Raji (cell line): ENCODE results near the gene PCBP3.

Source experiments
- POLR2A ChIP-seq: IDR thresholded peaks from 2 replicates; pipeline ENCODE4 v1.6.1; 2011; ENCODE audit warnings: low read depth, low read length, control low read depth; ENCODE audit not compliant: insufficient read depth

PCBP3 gene

GRCh38 chr21:45971616-45972352, 328.3 kb downstream of the PCBP3 start:
- no peak for TF ChIP-seq POLR2A

GRCh38 chr21:45972353-45972715, 328.8 kb downstream of the PCBP3 start:
- no peak for TF ChIP-seq POLR2A

- TF ChIP-seq POLR2A: no peak
These were observed 329.4 kb downstream of the PCBP3 start for GRCh38 chr21:45972716-45973474.

- TF ChIP-seq POLR2A: no peak
These were observed 330.0 kb downstream of the PCBP3 start for GRCh38 chr21:45973475-45974072.

GRCh38 chr21:45974073-45975019, 330.8 kb downstream of the PCBP3 start:
- TF ChIP-seq POLR2A: no peak

DNA sequence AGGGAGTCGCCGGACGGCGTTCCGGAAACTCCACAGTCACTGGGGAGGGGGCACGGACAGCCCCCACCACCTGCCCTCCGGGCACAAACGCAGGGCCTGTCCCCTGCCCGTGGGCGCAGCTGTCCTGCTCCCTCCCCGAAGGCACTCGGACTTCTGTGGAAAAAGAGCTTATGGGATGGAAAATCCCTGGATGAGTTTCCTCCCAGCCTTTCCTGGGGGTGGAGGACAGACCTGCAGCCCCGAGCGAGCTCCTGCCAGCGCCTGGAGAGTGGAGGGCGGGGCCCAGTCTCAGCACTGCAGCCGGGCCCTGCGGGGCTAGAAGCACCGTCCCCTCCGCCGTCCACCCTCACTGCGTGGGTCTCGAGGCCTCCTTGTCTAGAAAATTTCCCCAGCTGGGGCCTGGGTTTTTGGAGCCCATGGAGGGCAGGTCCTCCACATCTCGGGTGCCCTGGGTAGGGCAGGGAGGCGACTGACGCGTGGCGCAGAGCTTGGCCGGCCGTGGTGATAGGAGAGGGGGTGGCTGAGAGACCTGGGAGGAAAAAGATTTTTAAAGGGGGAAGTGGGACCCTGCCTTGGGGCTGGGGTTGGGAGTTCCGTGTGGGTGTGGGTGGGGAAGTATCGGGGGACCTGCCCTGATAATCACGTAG, 331.6 kb downstream of the PCBP3 start:
- no peak for TF ChIP-seq POLR2A

- no peak for TF ChIP-seq POLR2A
These were observed 333.3 kb downstream of the PCBP3 start for GRCh38 chr21:45976701-45977311.

GRCh38 chr21:45977396-45977795, 333.9 kb downstream of the PCBP3 start:
- no peak for TF ChIP-seq POLR2A

GRCh38 chr21:45979141-45979631, 335.7 kb downstream of the PCBP3 start:
- TF ChIP-seq POLR2A: no peak

DNA sequence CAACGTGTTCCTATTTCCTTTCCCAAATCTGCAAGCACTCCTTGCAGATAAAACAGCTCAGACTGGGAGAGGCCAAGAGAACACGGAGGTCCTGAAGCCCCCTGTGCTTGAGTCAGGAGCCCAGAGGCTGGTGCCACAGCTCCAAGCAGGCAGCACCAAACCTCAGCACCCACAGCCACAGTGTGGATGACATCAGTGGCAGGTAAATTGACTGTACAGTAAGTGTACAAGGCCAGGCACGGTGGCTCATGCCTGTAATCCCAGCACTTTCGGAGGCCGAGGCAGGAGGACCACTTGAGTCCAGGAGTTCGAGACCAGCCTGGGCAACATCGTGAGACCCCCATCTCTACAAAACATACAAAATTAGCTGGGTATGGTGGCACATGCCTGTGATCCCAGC, 336.1 kb downstream of the PCBP3 start:
- TF ChIP-seq POLR2A: no peak

DNA sequence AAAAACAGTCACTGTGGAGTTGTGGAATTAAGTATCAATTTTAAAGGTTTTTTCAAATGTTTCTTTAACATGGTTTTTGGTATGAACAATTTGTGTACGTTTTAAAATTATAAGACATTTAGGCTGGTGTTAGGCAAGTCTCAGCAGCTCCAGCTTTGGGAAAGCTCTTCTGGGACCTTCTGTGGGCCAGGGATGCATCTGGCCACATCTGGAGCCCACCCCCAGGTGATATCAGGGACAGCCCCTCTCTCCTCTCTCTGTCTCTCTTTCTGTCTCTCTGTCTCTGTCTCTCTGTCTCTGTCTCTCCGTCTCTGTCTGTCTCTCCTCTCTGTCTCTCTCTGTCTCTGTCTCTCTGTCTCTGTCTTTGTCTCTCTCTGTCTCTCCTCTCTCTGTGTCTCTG, 336.7 kb downstream of the PCBP3 start:
- TF ChIP-seq POLR2A: no peak

DNA sequence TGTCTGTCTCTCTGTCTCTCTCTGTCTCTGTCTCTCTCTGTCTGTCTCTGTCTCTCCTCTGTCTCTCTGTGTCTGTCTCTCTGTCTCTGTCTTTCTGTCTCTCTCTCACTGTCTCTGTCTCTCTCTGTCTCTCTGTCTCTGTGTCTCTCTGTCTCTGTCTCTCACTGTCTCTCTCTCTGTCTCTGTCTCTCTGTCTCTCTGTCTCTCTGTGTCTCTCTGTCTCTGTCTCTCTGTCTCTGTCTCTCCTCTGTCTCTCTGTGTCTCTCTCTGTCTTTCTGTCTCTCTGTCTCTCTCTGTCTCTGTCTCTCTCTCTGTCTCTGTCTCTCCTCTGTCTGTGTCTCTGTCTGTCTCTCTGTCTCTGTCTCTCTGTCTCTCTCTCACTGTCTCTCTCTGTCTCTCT, 337.2 kb downstream of the PCBP3 start:
- no peak for TF ChIP-seq POLR2A

- no peak for TF ChIP-seq POLR2A
These were observed 337.9 kb downstream of the PCBP3 start, which contains the start of gene COL6A1 for GRCh38 chr21:45981151-45982091. COL6A1 (plus strand) TSS chr21:45981770; CDS start chr21:45981851, 81 bp downstream.

DNA sequence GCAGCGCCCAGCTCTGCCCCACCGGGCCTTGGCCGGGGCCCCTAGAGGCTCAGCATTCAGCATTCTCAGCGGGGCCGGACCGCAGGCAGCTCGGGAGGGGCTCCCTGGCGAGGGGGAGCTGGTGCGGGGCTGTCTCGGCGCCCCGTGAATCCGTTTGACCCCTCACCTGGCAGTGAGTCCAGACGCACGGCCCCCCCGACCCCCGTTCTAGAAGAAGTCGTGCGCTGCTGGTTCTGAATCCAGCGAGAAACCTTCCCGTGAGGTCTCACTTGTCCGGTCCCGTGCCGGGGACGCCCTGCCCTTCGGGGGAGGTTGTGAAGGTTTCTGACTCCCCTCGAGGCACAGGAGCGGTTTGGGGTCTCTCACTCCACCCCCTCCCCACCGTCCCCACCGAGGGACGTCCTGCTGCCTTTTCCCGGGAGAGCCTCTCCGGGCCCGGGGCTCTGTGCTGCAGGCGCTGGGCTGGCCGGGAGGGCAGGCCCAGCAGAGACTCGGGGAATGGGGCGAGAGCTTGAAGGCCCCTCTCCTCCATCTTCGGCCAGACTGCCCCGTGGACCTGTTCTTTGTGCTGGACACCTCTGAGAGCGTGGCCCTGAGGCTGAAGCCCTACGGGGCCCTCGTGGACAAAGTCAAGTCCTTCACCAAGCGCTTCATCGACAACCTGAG, 338.7 kb downstream of the PCBP3 start:
- TF ChIP-seq POLR2A: no peak
